NCI-H1436 (cell line): ENCODE data around the gene GPR78.

ENCODE experiments used
- DNase-seq: peaks from one replicate; lab custom pipeline; 2025; lab: John Stamatoyannopoulos, UW

The GPR78 gene

GRCh38 chr4:8600266-8600665 lies 20.1 kb downstream of the GPR78 start:
- DNase-seq, result no peak

GRCh38 chr4:8600686-8601085 lies 20.5 kb downstream of the GPR78 start:
- DNase-seq, result no peak

- no peak for DNase-seq
Measured at GRCh38 chr4:8601086-8601485, 20.9 kb downstream of the GPR78 start.

- no peak for DNase-seq
Measured at GRCh38 chr4:8601556-8601955, 21.4 kb downstream of the GPR78 start.

GRCh38 chr4:8602686-8603430 lies 22.7 kb downstream of the GPR78 start:
- DNase-seq, result no peak

GRCh38 chr4:8603931-8604330 lies 23.7 kb downstream of the GPR78 start:
- no peak for DNase-seq

- no peak for DNase-seq
Measured at GRCh38 chr4:8605289-8605688, 25.1 kb downstream of the GPR78 start.

- no peak for DNase-seq
Measured at GRCh38 chr4:8606476-8606875, 26.3 kb downstream of the GPR78 start.

- no peak for DNase-seq
Measured at GRCh38 chr4:8606966-8607365, 26.8 kb downstream of the GPR78 start.

GRCh38 chr4:8607603-8608481 lies 27.6 kb downstream of the GPR78 start:
- DNase-seq, result no peak

GRCh38 chr4:8608714-8609391 lies 28.7 kb downstream of the GPR78 start:
- DNase-seq, result no peak

- no peak for DNase-seq
Measured at GRCh38 chr4:8609406-8609805, 29.2 kb downstream of the GPR78 start.

- no peak for DNase-seq
Measured at GRCh38 chr4:8609824-8610350, 29.7 kb downstream of the GPR78 start.

- DNase-seq, result no peak
Measured at GRCh38 chr4:8610858-8611616, 30.8 kb downstream of the GPR78 start.

- DNase-seq, result no peak
Measured at GRCh38 chr4:8612646-8613045, 32.5 kb downstream of the GPR78 start.

GRCh38 chr4:8613421-8614364 lies 33.5 kb downstream of the GPR78 start:
- no peak for DNase-seq

- no peak for DNase-seq
Measured at GRCh38 chr4:8614365-8615193, 34.4 kb downstream of the GPR78 start.

- DNase-seq, result no peak
Measured at GRCh38 chr4:8615366-8615765, 35.2 kb downstream of the GPR78 start.

GRCh38 chr4:8615921-8616787 lies 36.0 kb downstream of the GPR78 start:
- no peak for DNase-seq
